ENCODE measurements around the gene COL15A1. TPM values are rescaled to one million over a fixed set of nuclear protein-coding genes. Genes with fewer than 3 reads are reported as not detected.

The COL15A1 gene
- total RNA-seq, 2 donors from 2014 or later: 6.0 to 16.0 TPM

DNA sequence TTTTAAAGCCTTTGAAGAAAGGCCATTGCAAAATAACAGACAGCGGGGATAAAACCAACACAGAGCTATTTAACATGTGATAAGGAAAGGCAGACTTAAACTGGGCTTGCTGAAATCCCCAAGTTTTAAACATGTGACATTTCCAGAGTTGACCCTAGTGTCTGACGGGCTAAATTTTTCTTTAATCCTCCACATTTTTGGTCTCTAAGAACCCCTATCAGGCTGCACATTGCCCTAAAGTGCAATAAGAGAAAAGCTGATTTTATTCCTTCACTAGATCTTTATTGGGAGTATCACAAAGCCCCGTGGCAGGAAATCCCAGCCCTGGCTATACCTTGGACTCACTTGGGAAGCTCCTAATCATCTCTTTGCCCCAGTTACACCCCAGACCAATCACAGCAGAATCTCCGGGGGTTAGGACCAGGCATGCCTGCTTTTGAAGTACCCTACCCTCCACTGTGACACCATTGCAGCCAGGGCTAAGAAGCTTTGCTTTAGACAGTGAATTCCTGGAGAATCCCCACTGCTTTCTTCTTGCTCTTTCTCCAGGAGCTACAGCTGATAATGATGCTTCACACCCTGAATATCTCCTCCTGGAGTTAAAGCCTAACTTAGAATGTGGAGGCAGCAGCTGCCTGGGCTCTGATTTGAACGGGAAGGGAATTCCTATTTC is 20.1 kb upstream of the COL15A1 start:
- intact Hi-C loops (cut with DNase I): no loop called here
- no peaks in the 10 kb centered on the region for H3K4me1 ChIP-seq
- no peak overlapping the region for H3K27ac ChIP-seq
- H3K9ac ChIP-seq (ENCODE audit: low read depth in 2 of 2, low read length in 2 of 2): no peak overlapping the region
- H3K9me3 ChIP-seq: no peaks in the 10 kb centered on the region
- TF ChIP-seq, protein P1, sequence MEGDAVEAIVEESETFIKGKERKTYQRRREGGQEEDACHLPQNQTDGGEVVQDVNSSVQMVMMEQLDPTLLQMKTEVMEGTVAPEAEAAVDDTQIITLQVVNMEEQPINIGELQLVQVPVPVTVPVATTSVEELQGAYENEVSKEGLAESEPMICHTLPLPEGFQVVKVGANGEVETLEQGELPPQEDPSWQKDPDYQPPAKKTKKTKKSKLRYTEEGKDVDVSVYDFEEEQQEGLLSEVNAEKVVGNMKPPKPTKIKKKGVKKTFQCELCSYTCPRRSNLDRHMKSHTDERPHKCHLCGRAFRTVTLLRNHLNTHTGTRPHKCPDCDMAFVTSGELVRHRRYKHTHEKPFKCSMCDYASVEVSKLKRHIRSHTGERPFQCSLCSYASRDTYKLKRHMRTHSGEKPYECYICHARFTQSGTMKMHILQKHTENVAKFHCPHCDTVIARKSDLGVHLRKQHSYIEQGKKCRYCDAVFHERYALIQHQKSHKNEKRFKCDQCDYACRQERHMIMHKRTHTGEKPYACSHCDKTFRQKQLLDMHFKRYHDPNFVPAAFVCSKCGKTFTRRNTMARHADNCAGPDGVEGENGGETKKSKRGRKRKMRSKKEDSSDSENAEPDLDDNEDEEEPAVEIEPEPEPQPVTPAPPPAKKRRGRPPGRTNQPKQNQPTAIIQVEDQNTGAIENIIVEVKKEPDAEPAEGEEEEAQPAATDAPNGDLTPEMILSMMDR (IDR thresholded peaks at IDR 0.05): no peak
- no peaks in the 10 kb centered on the region for H3K27me3 ChIP-seq
- H3K36me3 ChIP-seq: no peaks in the 10 kb centered on the region
- DNase-seq: no peak
- H3K4me3 ChIP-seq: no peak overlapping the region

DNA sequence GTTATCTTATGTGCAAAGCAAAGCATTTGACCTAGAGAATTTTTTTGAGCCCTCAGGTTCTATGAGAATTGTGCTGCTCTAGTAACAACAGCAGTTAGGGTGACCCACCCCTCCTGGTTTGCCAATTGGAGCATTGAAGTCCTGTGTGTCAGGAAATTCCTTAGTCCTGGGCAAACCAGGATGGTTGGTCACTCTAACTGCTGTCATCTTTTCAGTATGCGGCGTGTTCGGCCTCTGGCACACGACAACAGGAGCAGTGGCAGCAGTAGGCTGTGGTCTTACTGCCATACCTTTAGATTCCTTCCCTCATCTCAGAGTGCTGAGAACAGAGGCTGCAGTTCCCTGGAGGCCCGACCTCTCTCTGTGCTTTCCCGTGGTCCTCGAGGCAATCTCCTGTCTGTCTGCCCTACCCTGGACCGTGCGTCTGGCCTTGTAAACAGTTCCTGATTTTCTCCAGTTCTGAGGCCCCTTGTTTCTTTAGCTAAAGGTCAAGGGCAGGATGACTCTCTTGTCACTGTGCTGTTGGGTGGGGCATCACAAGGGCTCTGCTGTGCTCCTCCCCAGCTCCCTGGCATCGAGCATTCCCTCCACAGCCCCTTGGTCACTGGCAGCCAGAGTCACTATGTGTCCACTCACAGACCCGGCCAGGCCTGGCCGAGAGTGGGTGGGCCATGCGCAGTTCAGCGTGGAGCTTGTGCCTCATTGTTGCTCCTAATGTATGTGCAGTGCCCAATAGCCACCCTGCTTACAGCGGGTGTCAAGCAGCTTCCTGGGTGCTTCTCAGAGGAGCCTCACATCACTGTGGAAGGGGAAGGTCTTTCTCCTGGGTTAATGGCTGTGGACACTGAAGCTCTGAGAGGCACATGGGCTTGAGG is 18.5 kb upstream of the COL15A1 start:
- no peaks in the 10 kb centered on the region for H3K4me1 ChIP-seq
- TF ChIP-seq, protein P1 (IDR thresholded peaks at IDR 0.05): no peak
- no peaks in the 10 kb centered on the region for H3K9me3 ChIP-seq
- no peaks in the 10 kb centered on the region for H3K36me3 ChIP-seq
- H3K9ac ChIP-seq (ENCODE audit: low read depth in 2 of 2, low read length in 2 of 2): no peak overlapping the region
- no peak for DNase-seq
- intact Hi-C loops (cut with DNase I): no loop called here
- H3K27ac ChIP-seq: no peak overlapping the region
- H3K4me3 ChIP-seq: no peak overlapping the region
- no peaks in the 10 kb centered on the region for H3K27me3 ChIP-seq

DNA sequence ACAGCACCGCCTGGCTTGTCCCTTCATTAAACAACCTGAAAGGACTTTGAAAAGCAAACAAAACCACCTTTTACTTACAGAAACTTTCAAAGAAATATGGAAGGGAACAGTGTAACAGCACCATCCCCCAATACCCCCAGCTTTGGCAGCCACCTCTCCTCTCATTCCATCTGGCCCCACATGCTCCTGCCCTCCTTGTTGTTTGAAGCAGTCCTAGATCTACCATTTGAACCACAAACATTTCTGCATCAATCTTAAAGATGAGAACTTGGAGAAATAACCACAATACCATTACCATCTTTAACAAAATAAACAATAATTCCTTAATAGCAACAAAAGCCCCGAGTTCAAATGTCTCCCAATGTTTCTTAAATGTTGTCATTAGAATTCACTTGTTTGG is 17.8 kb upstream of the COL15A1 start:
- H3K4me1 ChIP-seq: no peaks in the 10 kb centered on the region

DNA sequence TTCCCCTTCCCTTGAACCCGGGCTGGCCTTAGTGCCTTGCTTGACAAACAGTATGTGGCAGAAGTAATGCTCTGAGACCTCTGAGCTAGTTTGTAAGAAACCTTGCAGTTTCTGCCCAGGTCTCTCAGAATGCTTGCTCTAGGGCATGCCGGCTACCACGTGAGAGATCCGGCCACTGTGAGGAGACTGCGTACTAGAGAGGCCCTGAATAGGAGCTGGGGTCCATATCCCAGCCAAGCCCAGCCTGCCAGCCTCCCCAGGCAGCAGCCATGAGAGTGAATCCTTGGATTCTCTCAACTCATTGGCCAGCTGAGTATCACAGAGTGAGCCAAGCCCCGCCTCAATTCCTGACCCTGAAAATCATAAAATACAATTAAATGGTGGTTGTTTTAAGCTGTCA is 16.0 kb upstream of the COL15A1 start:
- intact Hi-C loops (cut with DNase I): no loop called here
- Histone ChIP-seq H3K36me3 (no peaks in the 10 kb centered on the region), H3K27me3 (no peaks in the 10 kb centered on the region), H3K27ac (no peak overlapping the region), H3K4me1 (no peaks in the 10 kb centered on the region), H3K9ac (ENCODE audit: low read depth in 2 of 2, low read length in 2 of 2) (no peak overlapping the region), H3K4me3 (no peak overlapping the region), H3K9me3 (no peaks in the 10 kb centered on the region)
- TF ChIP-seq, protein P1 (IDR thresholded peaks at IDR 0.05): no peak
- no peak for DNase-seq

More for the DNA sequence above, 17.8 kb upstream of the COL15A1 start:
- Histone ChIP-seq H3K9me3 (no peaks in the 10 kb centered on the region), H3K27me3 (no peaks in the 10 kb centered on the region), H3K36me3 (no peaks in the 10 kb centered on the region), H3K9ac (ENCODE audit: low read depth in 2 of 2, low read length in 2 of 2) (no peak overlapping the region), H3K27ac (no peak overlapping the region), H3K4me3 (no peak overlapping the region)
- TF ChIP-seq, protein P1 (IDR thresholded peaks at IDR 0.05): no peak
- intact Hi-C loops (cut with DNase I): no loop called here
- DNase-seq: no peak

DNA sequence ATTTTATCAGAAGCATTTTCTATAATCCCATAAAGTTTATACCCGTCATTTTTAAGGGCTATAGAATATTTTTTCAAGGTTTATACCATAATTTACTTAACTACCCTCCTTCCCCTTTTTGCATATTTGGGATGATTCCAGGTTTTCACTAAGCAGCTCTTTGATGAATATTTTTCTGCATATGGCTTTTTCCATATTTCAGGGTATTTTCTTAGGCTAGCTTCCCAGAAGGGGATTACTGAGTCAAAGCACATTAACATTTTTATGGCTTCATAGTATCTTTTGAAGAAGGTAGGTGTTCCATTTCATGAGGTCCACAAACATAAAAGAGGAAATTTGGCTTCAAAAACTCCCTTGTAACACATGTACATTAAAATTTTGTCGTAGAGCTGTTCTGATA is 14.6 kb upstream of the COL15A1 start:
- Histone ChIP-seq H3K36me3 (no peaks in the 10 kb centered on the region), H3K4me1 (no peaks in the 10 kb centered on the region), H3K4me3 (no peak overlapping the region), H3K9ac (ENCODE audit: low read depth in 2 of 2, low read length in 2 of 2) (no peak overlapping the region), H3K27me3 (no peaks in the 10 kb centered on the region), H3K27ac (no peak overlapping the region), H3K9me3 (no peaks in the 10 kb centered on the region)
- intact Hi-C loops (cut with DNase I): no loop called here
- TF ChIP-seq, protein P1 (IDR thresholded peaks at IDR 0.05): no peak
- DNase-seq: no peak

All from colonic mucosa (tissue), 4 donors.